Cardiac muscle cell (in vitro differentiated cells and primary cell): ENCODE measurements around the gene RCSD1. TPM values are rescaled to one million over a fixed set of nuclear protein-coding genes. Genes with fewer than 3 reads are reported as not detected.

Source experiments
- DNase-seq, 2 donors: peaks; one replicate each; pipeline versions ENCODE4 v3.0.0 to v3.0.0-alpha.2; 2010 to 2017; ENCODE audit warnings: low read depth in 1 of 2, low spot score in 1 of 2
- H3K27ac ChIP-seq: fragments of 200-600 bp; sonication (generic); 2 replicates; pipeline ENCODE4 v1.5.1; 2016
- H3K27me3 ChIP-seq: fragments of 200-600 bp; sonication (generic); 2 replicates; pipeline ENCODE4 v1.6.0; 2016; ENCODE audit warnings: control low read depth
- H3K36me3 ChIP-seq: fragments of 200-600 bp; sonication (generic); 2 replicates; pipeline ENCODE4 v1.5.1; 2016; ENCODE audit warnings: control low read depth
- H3K4me1 ChIP-seq: fragments of 200-600 bp; sonication (generic); 2 replicates; pipeline ENCODE4 v1.8.1; 2017; ENCODE audit warnings: low read depth, mild to moderate bottlenecking, mixed run types
- H3K4me3 ChIP-seq: fragments of 200-600 bp; sonication (generic); 2 replicates; pipeline ENCODE4 v1.5.1; 2016; ENCODE audit warnings: mild to moderate bottlenecking
- H3K9me3 ChIP-seq: fragments of 200-600 bp; sonication (generic); 2 replicates; pipeline ENCODE4 v1.5.1; 2017; ENCODE audit warnings: low read depth, mild to moderate bottlenecking, control low read depth
- polyA plus RNA-seq: library from polyadenylated mRNA; unstranded; fragments of >200 nt; fragmentation: Nextera tagmentation; extraction: Ambion mirVana; gene quantifications from 2 replicates; pipeline ENCODE4 v1.2.1, GENCODE V29; 2016
- total RNA-seq: library from RNA; depleted of rRNA; stranded (reverse); fragments of >200 nt; gene quantifications from 2 replicates; pipeline ENCODE4 v1.2.3, GENCODE V29; 2016
- TF ChIP-seq, protein P1 (sequence below): IDR thresholded peaks from 2 replicates; pipeline ENCODE4 v1.5.1; 2012; ENCODE audit warnings: low read depth, mild to moderate bottlenecking, low read length

The RCSD1 gene
- total and polyA plus RNA-seq, 2 experiments from 2014 or later, result 77.3 to 317 TPM

- DNase-seq, result no peak
- Histone ChIP-seq H3K36me3 (no peaks in the 10 kb centered on the region), H3K4me3 (no peak overlapping the region), H3K27me3 (no peaks in the 10 kb centered on the region), H3K9me3 (no peaks in the 10 kb centered on the region), H3K4me1 (no peaks in the 10 kb centered on the region), H3K27ac (peak overlapping the region; percentile 7)
- TF ChIP-seq, protein P1, sequence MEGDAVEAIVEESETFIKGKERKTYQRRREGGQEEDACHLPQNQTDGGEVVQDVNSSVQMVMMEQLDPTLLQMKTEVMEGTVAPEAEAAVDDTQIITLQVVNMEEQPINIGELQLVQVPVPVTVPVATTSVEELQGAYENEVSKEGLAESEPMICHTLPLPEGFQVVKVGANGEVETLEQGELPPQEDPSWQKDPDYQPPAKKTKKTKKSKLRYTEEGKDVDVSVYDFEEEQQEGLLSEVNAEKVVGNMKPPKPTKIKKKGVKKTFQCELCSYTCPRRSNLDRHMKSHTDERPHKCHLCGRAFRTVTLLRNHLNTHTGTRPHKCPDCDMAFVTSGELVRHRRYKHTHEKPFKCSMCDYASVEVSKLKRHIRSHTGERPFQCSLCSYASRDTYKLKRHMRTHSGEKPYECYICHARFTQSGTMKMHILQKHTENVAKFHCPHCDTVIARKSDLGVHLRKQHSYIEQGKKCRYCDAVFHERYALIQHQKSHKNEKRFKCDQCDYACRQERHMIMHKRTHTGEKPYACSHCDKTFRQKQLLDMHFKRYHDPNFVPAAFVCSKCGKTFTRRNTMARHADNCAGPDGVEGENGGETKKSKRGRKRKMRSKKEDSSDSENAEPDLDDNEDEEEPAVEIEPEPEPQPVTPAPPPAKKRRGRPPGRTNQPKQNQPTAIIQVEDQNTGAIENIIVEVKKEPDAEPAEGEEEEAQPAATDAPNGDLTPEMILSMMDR, result no peak
These were observed 11.2 kb upstream of the RCSD1 start for GRCh38 chr1:167618789-167619188.

GRCh38 chr1:167620002-167620401 is 10.0 kb upstream of the RCSD1 start:
- no peaks in the 10 kb centered on the region for H3K36me3 ChIP-seq
- H3K4me3 ChIP-seq, result no peak overlapping the region
- DNase-seq, result no peak
- H3K4me1 ChIP-seq, result no peaks in the 10 kb centered on the region
- TF ChIP-seq, protein P1, result no peak
- H3K27me3 ChIP-seq, result no peaks in the 10 kb centered on the region
- H3K27ac ChIP-seq, result no peak overlapping the region
- no peaks in the 10 kb centered on the region for H3K9me3 ChIP-seq

DNA sequence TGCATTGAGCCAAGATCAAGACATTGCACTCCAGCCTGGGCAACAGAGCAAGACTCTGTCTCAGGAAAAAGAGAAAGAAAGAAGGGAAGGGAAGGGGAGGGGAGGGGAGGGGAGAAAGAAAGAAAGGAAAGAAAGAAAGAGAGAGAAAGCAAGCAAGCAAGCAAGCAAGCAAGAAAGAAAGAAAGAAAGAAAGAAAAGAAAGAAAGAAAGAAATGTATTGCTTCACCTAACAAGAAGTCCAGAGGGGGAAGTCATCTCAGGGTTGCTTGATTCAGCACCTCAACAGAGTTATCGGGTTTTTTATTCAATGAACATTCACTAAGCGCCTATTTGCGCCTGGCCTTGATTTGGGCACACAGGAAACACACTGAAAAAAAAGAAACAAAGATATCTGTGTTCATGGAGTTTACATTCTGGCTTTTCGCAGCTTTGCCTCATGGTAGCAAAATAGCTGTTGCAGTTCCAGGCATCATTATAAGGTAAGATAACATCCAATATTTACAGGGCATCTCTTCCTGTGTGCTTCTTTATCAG is 8.2 kb upstream of the RCSD1 start:
- TF ChIP-seq, protein P1, result no peak
- H3K4me1 ChIP-seq, result no peaks in the 10 kb centered on the region

GRCh38 chr1:167623951-167624350 is 6.1 kb upstream of the RCSD1 start:
- Histone ChIP-seq H3K4me3 (no peak overlapping the region), H3K36me3 (no peaks in the 10 kb centered on the region), H3K4me1 (peaks cover 16% of the 10 kb centered on the region), H3K27me3 (no peaks in the 10 kb centered on the region), H3K9me3 (no peaks in the 10 kb centered on the region), H3K27ac (no peak overlapping the region)
- TF ChIP-seq, protein P1, result no peak
- DNase-seq, result no peak

More for the DNA sequence above, 8.2 kb upstream of the RCSD1 start:
- no peak overlapping the region for H3K4me3 ChIP-seq
- H3K9me3 ChIP-seq, result no peaks in the 10 kb centered on the region
- no peaks in the 10 kb centered on the region for H3K36me3 ChIP-seq
- H3K27ac ChIP-seq, result no peak overlapping the region
- no peaks in the 10 kb centered on the region for H3K27me3 ChIP-seq
- DNase-seq, result no peak

DNA sequence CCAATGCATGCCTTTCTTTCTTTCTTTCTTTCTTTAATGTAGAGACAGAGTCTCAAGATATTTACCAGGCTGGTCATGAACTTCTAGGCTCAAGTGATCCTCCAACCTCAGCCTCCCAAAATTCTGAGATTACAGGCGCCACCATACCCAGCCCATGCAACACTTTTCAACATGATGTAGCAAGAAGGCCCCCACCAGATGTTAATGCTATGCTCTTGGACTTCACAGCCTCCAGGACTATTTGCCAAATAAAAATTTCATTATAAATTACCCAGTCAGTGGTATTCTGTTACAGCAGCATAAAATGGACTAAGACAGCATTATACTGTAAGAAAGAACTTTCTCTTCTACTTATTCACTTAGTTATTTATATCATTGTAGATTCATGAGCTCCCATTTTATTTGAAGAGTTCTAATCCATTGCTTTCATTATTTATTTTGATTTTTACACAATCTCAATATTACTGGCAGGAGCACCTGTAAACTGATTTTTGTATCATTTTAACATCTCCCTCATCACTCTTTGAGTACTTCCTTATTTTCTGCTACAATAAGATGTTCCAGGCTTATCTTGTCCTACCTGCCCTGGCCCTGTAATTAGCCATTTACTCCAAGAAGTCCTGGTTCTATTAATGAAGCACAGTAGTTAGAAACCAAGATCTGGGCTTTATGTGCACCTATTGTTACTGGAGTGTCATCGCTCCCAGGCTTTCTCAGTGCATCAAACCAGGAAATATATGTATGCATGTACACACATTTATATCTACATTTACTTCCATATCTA is 4.8 kb upstream of the RCSD1 start:
- no peak for DNase-seq
- H3K4me3 ChIP-seq, result no peak overlapping the region
- H3K27ac ChIP-seq, result no peak overlapping the region
- H3K9me3 ChIP-seq, result no peaks in the 10 kb centered on the region
- H3K4me1 ChIP-seq, result peaks cover 25% of the 10 kb centered on the region
- H3K27me3 ChIP-seq, result no peaks in the 10 kb centered on the region
- no peaks in the 10 kb centered on the region for H3K36me3 ChIP-seq
- TF ChIP-seq, protein P1, result no peak
